Measurements from ENCODE around the gene NLRC5.
A peak's percentile ranks its signal among the peaks of the same experiment; 100 is the strongest.

Gene NLRC5, protein sequence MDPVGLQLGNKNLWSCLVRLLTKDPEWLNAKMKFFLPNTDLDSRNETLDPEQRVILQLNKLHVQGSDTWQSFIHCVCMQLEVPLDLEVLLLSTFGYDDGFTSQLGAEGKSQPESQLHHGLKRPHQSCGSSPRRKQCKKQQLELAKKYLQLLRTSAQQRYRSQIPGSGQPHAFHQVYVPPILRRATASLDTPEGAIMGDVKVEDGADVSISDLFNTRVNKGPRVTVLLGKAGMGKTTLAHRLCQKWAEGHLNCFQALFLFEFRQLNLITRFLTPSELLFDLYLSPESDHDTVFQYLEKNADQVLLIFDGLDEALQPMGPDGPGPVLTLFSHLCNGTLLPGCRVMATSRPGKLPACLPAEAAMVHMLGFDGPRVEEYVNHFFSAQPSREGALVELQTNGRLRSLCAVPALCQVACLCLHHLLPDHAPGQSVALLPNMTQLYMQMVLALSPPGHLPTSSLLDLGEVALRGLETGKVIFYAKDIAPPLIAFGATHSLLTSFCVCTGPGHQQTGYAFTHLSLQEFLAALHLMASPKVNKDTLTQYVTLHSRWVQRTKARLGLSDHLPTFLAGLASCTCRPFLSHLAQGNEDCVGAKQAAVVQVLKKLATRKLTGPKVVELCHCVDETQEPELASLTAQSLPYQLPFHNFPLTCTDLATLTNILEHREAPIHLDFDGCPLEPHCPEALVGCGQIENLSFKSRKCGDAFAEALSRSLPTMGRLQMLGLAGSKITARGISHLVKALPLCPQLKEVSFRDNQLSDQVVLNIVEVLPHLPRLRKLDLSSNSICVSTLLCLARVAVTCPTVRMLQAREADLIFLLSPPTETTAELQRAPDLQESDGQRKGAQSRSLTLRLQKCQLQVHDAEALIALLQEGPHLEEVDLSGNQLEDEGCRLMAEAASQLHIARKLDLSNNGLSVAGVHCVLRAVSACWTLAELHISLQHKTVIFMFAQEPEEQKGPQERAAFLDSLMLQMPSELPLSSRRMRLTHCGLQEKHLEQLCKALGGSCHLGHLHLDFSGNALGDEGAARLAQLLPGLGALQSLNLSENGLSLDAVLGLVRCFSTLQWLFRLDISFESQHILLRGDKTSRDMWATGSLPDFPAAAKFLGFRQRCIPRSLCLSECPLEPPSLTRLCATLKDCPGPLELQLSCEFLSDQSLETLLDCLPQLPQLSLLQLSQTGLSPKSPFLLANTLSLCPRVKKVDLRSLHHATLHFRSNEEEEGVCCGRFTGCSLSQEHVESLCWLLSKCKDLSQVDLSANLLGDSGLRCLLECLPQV (N-terminal part only)

DNA sequence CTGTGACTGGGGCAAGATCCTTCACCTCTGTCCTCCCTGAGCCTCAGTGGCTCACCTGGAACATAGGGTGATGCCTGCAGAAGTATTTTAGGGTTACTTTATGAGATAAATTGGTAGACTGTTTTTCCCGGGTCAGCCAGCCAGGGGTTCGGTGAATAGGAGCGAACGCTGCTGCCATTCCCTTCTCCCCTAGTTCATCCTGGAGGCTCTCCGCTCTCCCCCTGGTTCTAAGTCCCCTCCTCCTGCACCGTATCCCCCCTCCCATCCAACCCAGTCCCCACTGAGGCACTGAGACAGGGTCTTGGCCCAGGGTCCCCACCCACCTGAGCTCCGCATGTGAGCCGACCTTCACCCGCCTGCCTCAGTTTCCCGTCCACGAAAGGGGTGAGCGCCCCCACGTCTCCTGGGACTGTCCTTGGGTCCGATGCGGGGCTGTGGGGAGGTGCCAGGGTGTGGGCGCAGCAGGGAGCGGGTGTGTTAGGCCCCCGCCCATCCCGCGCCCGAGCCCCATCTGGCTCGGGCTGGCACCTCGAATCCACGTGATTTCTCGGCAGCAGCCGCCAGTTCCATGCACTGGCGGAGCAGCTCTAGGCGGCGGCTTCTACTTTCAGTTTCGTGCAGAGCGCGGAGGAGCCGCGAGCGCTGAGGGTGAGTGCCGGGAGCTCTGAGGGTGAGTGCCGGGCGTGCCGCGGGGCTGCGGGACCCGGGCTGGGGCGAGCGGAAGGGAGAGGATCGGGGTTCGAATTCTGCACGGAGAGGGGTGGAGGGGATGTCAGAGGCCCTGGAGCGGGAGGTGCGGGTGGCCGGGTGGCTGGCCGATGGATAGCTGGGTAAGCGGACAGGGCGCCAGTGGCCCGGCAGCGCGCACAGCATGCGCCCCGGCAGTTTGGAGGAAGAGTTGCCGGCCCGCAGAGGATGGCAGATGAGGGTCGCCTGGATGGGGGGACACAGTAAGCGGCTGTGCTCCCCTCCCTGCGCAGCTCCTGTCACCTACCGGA lies at the start of gene NLRC5:
TSS of gene NLRC5 (plus strand) at position 610 of the 998 bp plus-strand sequence. CDS start 31,156 bp downstream, outside the sequence.
- peak; percentile 87 to 90 for DNase-seq (ENCODE audit: low read depth in 2 of 2)

DNA sequence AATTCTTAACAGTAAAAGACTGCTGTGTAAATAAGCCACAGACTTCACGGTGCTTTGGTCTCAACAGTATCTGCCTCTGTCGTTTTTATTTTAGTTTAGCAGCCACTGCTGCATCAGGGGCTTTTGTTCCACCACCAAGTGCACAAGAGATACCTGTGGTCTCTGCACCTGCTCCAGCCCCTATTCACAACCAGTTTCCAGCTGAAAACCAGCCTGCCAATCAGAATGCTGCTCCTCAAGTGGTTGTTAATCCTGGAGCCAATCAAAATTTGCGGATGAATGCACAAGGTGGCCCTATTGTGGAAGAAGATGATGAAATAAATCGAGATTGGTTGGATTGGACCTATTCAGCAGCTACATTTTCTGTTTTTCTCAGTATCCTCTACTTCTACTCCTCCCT lies 49.6 kb upstream of the NLRC5 start:
- no peak for DNase-seq (ENCODE audit: low read depth in 2 of 2)

DNA sequence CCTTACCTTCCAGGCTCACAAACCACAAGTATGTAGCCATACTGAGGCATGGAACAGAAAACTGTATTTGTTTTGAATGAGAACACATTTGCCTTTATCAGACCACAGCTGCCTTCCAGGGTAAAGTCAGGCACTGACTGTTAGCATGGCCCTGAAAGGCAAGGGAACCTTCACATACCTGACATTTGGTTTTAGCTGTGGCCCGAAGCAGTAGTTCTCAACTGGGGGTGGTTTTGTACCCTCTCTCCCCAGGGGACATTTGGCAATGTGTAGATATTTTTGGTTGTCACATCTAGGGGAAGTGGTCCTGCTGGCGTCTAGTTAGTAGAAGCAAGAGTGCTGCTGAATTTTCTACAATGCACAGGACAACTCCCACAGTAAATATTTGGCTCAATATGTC lies 48.3 kb upstream of the NLRC5 start:
- DNase-seq (ENCODE audit: low read depth in 2 of 2) = no peak

DNA sequence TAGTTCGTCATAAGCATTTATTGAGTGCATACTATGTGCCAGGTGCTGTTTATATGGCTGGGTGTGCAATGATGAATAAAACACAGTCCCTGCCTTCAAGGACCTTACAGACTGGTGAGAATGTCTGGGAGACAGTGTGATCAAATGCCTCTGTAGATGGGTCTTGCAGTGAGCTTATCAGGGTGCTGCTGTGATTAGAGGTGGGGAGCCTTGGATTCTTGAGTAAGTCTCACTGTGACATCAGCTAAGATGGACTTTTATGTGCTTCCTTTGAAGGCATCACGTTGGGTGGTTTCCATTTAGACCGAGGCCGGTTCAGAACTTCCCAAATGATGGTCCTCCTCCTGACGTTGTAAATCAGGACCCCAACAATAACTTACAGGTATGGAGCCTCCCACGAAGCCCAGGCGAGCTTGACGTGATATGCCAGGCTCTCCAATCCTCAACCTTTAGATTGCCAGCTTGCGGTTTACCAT lies 47.5 kb upstream of the NLRC5 start:
- no peak for DNase-seq (ENCODE audit: low read depth in 2 of 2)

DNA sequence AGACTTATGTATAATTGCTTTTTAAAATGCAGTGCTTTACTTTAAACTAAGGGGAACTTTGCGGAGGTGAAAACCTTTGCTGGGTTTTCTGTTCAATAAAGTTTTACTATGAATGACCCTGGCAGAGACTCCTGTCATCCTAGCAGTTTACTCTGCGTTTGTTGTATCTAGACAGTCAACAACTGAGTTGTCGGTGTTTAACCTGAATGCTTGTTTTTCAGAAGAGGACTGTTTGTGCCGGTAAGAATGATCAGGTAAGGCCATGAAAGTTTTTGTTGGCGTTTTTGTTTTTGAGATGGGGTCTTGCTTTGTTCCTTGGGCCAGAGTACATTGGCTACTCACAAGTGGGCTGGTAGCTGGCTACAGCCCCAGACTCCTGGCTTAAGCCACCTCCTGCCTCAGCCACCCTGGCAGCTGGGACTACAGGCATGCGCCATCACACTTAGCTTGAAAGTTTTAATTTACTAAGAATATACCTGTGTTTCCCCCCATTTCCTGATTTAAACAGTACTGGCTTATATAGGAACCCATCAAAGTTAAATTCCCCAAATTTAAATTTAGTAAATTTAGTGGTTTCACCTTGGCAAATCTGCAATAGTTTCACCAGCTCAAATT lies 45.5 kb upstream of the NLRC5 start:
- DNase-seq (ENCODE audit: low read depth in 2 of 2) = no peak

DNA sequence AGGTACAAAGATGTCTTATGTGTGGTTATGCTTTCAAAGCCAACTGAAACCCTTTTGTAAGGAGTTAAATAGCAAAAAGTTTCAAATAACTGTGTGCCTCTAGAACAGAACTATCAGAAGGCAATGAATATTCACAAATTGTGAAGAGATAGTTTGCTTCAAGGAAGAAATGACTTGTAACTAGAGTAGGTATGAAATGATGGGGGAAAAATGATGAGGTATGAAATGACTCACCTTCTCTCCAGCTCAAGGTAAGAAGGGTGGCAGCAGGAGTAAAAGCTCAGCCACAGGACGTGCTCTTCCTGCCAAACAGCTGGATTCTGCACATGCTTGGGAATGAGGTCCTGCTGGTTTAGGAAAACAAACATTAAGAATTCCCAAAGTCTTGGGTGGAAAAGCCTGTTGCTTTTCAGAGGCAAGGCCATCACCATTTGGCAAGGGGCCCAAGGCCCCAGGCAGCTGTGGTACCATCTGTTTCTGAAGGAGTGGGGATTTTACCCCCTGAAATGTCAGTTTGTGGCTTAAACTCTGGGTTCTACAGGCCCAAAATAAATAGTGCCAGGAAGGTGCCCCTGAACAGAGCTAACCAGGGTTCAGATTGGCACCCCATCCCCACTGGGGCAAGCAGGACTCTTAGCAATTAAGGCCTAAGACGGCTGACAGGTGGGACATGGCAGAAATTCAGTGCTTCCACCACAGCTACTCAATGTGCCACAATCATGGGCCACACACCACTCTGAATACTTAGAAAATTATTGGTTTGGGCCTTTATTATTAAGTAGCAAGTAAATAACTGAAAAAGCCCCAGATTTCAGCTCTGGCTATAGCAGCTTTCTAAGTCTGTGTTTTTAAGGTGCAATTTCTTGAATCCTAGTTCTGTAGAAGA lies 44.2 kb upstream of the NLRC5 start:
- no peak for DNase-seq (ENCODE audit: low read depth in 2 of 2)

DNA sequence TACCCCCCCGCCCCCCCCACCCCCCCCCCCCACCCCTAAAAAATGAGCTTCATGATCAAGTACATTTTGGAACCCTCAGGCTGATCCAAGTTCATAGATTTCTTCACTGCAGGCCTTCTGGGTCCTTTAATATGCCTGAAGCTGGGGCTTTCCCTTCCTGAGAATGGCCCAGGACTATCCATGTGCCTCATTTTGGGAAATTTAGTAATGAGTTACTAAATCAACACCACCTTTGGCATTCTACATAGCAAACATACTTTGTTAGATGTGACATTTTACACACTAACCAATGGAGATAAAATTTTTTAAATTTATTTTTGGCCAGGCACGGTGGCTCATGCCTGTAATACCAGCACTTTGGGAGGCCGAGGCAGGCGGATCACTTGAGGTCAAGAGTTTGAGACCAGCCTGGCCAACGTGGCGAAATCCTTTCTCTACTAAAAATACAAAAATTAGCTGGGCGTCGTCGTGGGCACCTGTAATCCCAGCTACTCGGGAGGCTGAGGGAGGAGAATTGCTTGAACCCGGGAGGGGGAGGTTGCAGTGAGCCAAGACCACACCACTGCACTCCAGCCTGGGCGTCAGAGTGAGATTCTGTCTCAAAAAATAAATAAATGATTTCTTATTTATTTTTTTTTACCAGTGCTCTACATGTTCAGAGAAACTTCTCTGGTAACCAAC lies 43.4 kb upstream of the NLRC5 start:
- no peak for DNase-seq (ENCODE audit: low read depth in 2 of 2)

DNA sequence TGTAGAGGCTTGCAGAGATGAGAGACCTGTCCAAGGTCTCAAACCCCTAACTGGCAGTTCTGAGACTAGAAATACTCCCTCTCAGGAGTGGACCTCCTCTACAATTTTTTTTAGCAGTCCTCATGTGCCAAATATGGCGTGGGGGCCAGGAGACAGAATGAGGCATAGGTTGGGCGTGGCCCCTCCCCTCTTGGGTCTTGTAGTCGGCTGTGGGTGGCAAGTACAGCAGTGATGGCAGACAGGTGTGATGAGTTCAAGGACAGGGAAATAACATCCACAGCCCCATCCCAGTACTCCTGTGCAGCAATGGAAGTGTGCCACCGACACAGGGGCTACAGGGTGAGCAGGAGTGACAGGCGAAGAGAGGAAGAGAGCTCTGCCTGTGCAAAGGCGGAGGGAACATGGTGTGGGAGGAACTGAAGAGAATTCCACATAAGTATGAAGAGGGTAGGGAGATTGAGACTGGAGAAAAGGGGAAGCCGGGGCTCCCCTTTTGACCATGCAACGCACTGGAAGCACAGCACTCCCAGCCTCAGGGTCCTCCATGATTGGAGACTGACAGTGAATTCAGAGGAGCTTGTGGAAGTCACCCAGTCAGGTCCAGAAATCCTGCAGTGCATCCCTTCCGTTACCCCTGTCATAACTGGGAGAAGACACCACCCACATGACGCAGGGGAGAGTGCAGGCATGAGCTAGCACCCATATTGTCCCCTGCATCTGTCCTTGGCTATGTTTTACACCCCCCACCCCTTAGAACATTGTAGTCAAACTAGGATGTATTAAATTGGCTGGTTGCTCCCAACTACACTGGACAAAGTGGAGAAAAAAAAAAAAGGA lies 42.4 kb upstream of the NLRC5 start:
- DNase-seq (ENCODE audit: low read depth in 2 of 2) = no peak

DNA sequence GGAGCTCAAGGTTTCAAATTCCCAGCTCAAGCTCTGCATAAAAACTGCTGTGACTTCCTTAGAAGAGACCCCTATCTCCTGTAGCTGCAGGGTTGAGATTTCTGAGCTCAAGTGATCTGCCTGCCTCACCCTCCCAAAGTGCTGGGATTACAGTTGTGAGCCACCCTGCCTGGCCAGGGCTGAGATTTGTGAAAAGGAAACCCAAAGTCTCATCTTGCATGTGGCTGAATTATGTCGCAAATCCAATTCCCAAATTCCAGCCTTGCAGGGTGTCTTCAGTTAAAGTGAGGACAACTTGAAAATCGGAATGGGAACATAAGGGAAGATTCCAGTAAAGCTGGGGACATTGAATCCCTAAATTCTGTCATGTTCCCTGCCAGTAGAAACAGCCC lies 41.8 kb upstream of the NLRC5 start:
- DNase-seq (ENCODE audit: low read depth in 2 of 2) = no peak

DNA sequence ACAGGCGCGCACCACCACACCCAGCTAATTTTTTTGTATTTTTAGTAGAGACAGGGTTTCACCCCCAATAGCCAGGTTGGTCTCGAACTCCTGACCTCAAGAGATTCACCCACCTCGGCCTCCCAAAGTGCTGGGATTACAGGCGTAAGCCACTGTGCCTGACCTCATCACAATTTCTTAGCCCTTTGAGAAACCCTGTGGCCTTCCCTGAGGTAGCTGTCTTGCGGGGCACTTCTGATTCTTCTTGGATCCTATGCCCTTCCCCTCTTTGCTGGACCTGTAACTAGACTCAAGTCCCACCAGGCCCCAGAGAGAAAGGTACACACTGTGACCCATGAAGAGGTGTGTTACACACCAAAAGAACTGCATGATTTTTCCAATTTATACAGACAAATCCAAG lies 41.1 kb upstream of the NLRC5 start:
- no peak for DNase-seq (ENCODE audit: low read depth in 2 of 2)

DNA sequence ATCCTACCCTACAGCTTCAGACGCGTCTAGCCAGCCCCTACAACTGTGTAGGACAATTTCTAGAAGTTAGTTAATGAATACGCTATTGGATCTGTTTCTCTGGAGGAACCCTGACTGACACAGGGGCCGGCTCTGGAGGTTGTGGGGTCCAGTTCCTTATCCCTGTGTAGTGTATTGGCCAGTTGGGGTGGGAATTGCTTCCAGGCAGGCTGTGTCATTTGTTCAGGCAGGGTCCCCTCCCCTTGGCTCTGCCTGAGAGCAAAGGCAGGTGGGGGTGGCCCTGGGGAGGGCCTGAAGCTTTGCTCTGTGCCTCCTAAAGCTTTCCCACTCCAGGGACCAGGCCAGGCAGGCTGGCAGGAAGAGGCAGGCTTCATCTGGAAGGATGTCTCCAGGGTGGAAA lies 39.3 kb upstream of the NLRC5 start:
- no peak for DNase-seq (ENCODE audit: low read depth in 2 of 2)

DNA sequence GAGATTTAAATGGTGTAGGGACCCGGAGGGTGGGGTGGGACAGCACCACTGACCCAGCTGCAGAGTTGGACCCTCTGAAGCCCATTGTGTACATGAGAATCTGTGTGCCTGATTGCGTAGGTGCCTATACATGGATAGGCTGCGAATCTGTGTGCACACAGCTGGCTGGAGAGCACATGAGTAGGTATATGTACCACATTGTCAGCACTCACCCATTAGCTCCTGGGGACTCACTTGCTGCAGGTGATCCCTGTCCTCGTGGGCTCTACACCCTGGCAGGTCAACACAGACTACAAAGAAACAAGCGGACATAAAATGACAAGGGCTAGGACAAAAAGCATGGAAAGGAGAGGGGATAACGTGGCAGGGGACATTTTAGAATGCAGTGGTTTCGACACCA lies 38.9 kb upstream of the NLRC5 start:
- no peak for DNase-seq (ENCODE audit: low read depth in 2 of 2)

DNA sequence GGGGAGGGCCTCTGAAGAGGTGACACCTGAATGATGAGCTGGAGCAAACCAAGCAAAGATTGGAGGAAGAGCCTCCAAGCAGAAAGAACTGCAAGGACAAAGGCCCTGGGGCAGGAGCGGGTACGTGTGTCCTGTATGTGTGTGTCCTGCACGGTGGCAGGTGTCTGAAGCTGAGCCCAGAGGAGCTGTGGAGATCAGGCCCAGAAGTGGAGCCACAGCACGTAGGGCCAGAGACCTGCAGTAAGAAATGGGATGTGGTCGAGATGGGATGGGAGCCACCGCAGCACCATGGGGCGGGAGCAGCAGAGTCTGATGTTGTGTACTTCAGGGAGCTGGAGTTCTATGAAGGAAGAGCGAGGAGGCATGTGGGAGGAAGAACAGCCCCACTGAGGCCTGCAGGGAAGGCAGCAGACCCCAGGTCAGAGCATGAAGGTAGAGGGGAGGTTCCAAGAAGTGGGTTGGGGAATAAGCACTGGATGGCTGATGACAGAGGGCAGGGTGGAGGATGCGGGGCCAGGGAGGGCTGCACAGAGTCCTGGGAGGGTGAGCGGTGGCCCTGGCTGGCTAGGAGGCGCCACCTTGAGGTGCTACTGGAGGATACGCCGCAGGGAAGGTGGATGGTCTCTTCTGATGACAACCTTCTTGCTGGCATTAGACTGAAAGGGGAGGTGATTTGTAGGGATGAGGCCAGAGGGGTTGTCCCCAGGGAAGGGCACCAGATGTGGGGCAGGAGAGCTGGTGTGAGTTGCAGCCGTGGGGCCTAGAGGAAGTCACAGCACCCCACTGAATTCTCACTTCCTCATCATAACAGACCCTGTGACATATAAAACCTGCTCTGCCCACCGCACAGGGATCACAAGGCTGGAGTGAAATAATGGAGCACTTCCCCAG lies 38.2 kb upstream of the NLRC5 start:
- peak; percentile 36 to 47 for DNase-seq (ENCODE audit: low read depth in 2 of 2)

DNA sequence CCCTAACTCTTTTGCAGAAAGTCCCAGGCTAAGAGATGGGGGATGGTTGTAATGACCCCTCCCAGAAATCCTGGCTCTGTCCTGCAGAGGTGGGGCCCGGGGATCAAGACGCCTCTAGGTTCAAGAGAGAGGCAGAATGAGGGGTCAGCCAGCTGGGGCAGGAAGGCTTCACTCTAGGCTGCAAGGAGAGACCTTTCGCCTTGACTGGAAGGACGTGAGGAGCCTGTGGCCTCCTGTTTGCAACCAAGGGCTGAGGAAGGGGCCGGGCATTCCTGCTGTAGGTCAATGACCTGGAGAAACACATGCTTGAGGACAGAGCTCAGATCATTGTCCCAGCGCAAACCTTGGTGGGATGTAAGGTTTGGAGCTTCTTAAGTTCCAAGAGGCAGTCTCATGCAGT lies 36.4 kb upstream of the NLRC5 start:
- no peak for DNase-seq (ENCODE audit: low read depth in 2 of 2)

DNA sequence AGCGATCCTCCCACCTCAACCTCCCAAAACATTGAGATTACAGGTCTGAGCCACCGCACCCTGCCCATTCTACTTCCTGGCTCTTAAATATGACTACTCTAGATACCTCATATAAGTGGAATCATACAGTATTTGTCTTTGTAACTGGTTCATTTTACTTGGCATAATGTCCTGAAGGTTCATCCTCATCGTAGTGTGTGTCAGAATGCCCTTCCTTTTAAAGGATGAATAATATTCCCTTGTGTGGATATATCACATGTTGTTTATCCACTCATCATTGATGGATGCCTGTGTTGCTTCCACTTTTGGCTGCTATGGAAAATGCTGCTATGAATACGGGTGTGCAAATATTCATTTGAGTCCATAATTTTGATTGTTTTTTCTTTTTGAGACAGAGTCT lies 33.3 kb upstream of the NLRC5 start:
- DNase-seq (ENCODE audit: low read depth in 2 of 2) = no peak

DNA sequence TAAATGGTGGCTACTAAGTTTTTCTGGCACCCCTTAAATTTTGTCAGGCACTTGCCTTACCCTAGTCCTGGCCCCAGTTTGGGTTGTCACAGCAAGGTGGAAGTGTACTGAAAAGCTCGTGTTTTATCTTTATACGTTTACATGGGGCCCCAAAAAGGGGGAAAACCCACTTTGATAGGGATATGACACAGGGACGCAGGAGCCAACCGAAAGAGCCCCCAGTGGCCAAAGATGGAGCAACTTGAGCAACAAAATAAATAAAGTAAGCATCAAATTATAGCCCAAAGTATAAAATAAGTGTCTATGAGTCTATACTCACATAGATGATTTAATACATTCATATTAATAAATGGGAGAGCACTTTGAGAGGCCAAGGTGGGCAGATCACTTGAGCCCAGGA lies 32.6 kb upstream of the NLRC5 start:
- no peak for DNase-seq (ENCODE audit: low read depth in 2 of 2)

Data from stimulated activated CD8-positive, alpha-beta memory T cell treated with anti-CD3 and anti-CD28 coated beads, Interleukin-15, amount 100 ng/mL, for 48 hours (primary cell).